Measurements from ENCODE around the gene ALOXE3.

- peak in 1 of 3 experiments; percentile 9; a peak in 1 of 4 replicates for TF ChIP-seq CTCF (IDR thresholded peaks at IDR 0.05; ENCODE audit: control extremely low read depth in 1 of 3, insufficient read depth in 1 of 3, low read depth in 1 of 3, low read length in 3 of 3)
- peak; percentile 98 for TF ChIP-seq SP1 (IDR thresholded peaks at IDR 0.05; ENCODE audit: low read depth, low read length)
- TF ChIP-seq CEBPB (IDR thresholded peaks at IDR 0.05; ENCODE audit: low read depth, low read length) = no peak
- no peak for TF ChIP-seq HDAC6 (IDR thresholded peaks at IDR 0.05; ENCODE audit: low read depth, low read length)
- TF ChIP-seq TAF1 (IDR thresholded peaks at IDR 0.05; ENCODE audit: low read depth, low read length) = peak; percentile 90
Measured at GRCh38 chr17:8156246-8156992, 38.1 kb upstream of the ALOXE3 start.

Data from H1 (cell line).